ENCODE results near the gene USF1. TPM values are rescaled to one million over a fixed set of nuclear protein-coding genes. Genes with fewer than 3 reads are reported as not detected.

The USF1 gene
- total RNA-seq, 1 donor from 2014 or later = 70.1 TPM

GRCh38 chr1:161074676-161075368, 29.0 kb upstream of the USF1 start:
- DNase-seq (ENCODE audit: low read depth) = no peak
- Histone ChIP-seq H3K4me1 (ENCODE audit: insufficient read depth, low read length) (no peaks in the 10 kb centered on the region), H3K9ac (ENCODE audit: low read length) (no peak overlapping the region), H3K79me2 (ENCODE audit: insufficient read depth, low read length) (no peaks in the 10 kb centered on the region), H4K20me1 (ENCODE audit: insufficient read depth, low read length) (no peaks in the 10 kb centered on the region), H3K4me3 (ENCODE audit: insufficient read depth, low read depth, low read length) (no peak overlapping the region), H3K27ac (ENCODE audit: low read depth, low read length) (no peak overlapping the region), H3K4me2 (ENCODE audit: low read length) (no peak overlapping the region), H3K27me3 (ENCODE audit: insufficient read depth, low read length) (no peaks in the 10 kb centered on the region), H3K9me3 (ENCODE audit: insufficient read depth, low read depth, low read length) (no peaks in the 10 kb centered on the region), H2AFZ (ENCODE audit: low read depth, low read length) (no peak overlapping the region), H3K36me3 (ENCODE audit: insufficient read depth, low read length) (no peaks in the 10 kb centered on the region)
- TF ChIP-seq EZH2 (IDR thresholded peaks at IDR 0.05; ENCODE audit: insufficient read depth, low read length) (no peak), CTCF (IDR thresholded peaks at IDR 0.05; ENCODE audit: insufficient read depth, low read depth, low read length) (no peak)
- H3K27ac Mint-ChIP-seq (ENCODE audit: unreplicated experiment) = peak overlapping the region; percentile 19
- H3K36me3 Mint-ChIP-seq (ENCODE audit: low read depth, unreplicated experiment) = peaks cover 7% of the 10 kb centered on the region
- FAIRE-seq = no peak
- H3K27me3 Mint-ChIP-seq (ENCODE audit: low read depth, unreplicated experiment) = no peaks in the 10 kb centered on the region
- H3K9me3 Mint-ChIP-seq (ENCODE audit: unreplicated experiment) = peaks cover 4% of the 10 kb centered on the region
- H3K4me1 Mint-ChIP-seq (ENCODE audit: low read depth, unreplicated experiment) = peaks cover 20% of the 10 kb centered on the region
- peak overlapping the region; percentile 54 for H3K4me3 Mint-ChIP-seq (ENCODE audit: unreplicated experiment)

- H3K36me3 Mint-ChIP-seq (ENCODE audit: low read depth, unreplicated experiment) = peaks cover 11% of the 10 kb centered on the region
- Histone ChIP-seq H3K9ac (ENCODE audit: low read length) (no peak overlapping the region), H3K9me3 (ENCODE audit: insufficient read depth, low read depth, low read length) (no peaks in the 10 kb centered on the region), H3K36me3 (ENCODE audit: insufficient read depth, low read length) (no peaks in the 10 kb centered on the region), H4K20me1 (ENCODE audit: insufficient read depth, low read length) (no peaks in the 10 kb centered on the region), H3K79me2 (ENCODE audit: insufficient read depth, low read length) (no peaks in the 10 kb centered on the region), H3K4me2 (ENCODE audit: low read length) (no peak overlapping the region), H2AFZ (ENCODE audit: low read depth, low read length) (no peak overlapping the region), H3K4me3 (ENCODE audit: insufficient read depth, low read depth, low read length) (no peak overlapping the region), H3K27ac (ENCODE audit: low read depth, low read length) (no peak overlapping the region), H3K4me1 (ENCODE audit: insufficient read depth, low read length) (no peaks in the 10 kb centered on the region), H3K27me3 (ENCODE audit: insufficient read depth, low read length) (no peaks in the 10 kb centered on the region)
- peaks cover 22% of the 10 kb centered on the region for H3K4me1 Mint-ChIP-seq (ENCODE audit: low read depth, unreplicated experiment)
- no peak for TF ChIP-seq EZH2 (IDR thresholded peaks at IDR 0.05; ENCODE audit: insufficient read depth, low read length)
- no peak for TF ChIP-seq CTCF (IDR thresholded peaks at IDR 0.05; ENCODE audit: insufficient read depth, low read depth, low read length)
- H3K9me3 Mint-ChIP-seq (ENCODE audit: unreplicated experiment) = peaks cover 3% of the 10 kb centered on the region
- FAIRE-seq (no peak), DNase-seq (ENCODE audit: low read depth) (no peak)
- H3K4me3 Mint-ChIP-seq (ENCODE audit: unreplicated experiment) = no peak overlapping the region
- H3K27ac Mint-ChIP-seq (ENCODE audit: unreplicated experiment) = no peak overlapping the region
- peaks cover 2% of the 10 kb centered on the region for H3K27me3 Mint-ChIP-seq (ENCODE audit: low read depth, unreplicated experiment)
These were observed 27.8 kb upstream of the USF1 start for GRCh38 chr1:161073474-161074121.

Data from astrocyte (in vitro differentiated cells and primary cell).